Endothelial cell of umbilical vein (primary cell): ENCODE measurements around the gene NTN1.

Experiments
- CTCF ChIP-seq, 2 donors: IDR thresholded peaks; 1 replicate in 1 of 2; 2 replicates in 1 of 2; pipeline ENCODE4 v1.5.1; 2011; ENCODE audit warnings: low read length in 2 of 2, mild to moderate bottlenecking in 2 of 2, moderate library complexity in 2 of 2, control low read depth in 1 of 2, inconsistent platforms in 1 of 2, low read depth in 1 of 2; ENCODE audit not compliant: insufficient read depth in 1 of 2; ENCODE audit errors: extremely low read depth in 1 of 2
- EZH2 ChIP-seq: IDR thresholded peaks from 2 replicates; pipeline ENCODE4 v1.6.1; 2012; ENCODE audit warnings: borderline replicate concordance, low read depth, mild to moderate bottlenecking, moderate library complexity, low read length, inconsistent platforms; ENCODE audit not compliant: severe bottlenecking
- FOS ChIP-seq: IDR thresholded peaks from 2 replicates; pipeline ENCODE4 v1.6.1; 2011; ENCODE audit warnings: mild to moderate bottlenecking, low read length, moderate library complexity, borderline replicate concordance; ENCODE audit not compliant: insufficient read depth
- JUN ChIP-seq: IDR thresholded peaks from 2 replicates; pipeline ENCODE4 v1.6.1; 2011; ENCODE audit warnings: borderline replicate concordance, low read depth; ENCODE audit not compliant: insufficient read length, insufficient read depth
- MAX ChIP-seq: IDR thresholded peaks from 2 replicates; pipeline ENCODE4 v1.6.1; 2011; ENCODE audit not compliant: insufficient read depth, insufficient read length
- MYC ChIP-seq: IDR thresholded peaks from one replicate; pipeline ENCODE4 v1.6.1; 2011; ENCODE audit warnings: mild to moderate bottlenecking, low read depth, low read length
- POLR2A ChIP-seq: IDR thresholded peaks from 2 replicates; pipeline ENCODE4 v1.6.1; 2012; ENCODE audit warnings: low read depth, mild to moderate bottlenecking, control low read depth, low read length
- POLR2AphosphoS5 ChIP-seq: IDR thresholded peaks from 2 replicates; pipeline ENCODE4 v1.6.1; 2012; ENCODE audit warnings: low read depth, mild to moderate bottlenecking, control low read depth, low read length, moderate library complexity; ENCODE audit not compliant: insufficient read depth

- TF ChIP-seq POLR2A: no peak
- no peak for TF ChIP-seq CTCF (IDR thresholded peaks at IDR 0.05; ENCODE audit: extremely low read depth in 1 of 2, insufficient read depth in 1 of 2, low read depth in 1 of 2, low read length in 2 of 2)
- no peak for TF ChIP-seq POLR2AphosphoS5
- TF ChIP-seq EZH2: no peak
- TF ChIP-seq MYC: no peak
- TF ChIP-seq MAX: no peak
- TF ChIP-seq FOS: no peak
- TF ChIP-seq JUN: no peak
Measured at GRCh38 chr17:8986295-8986694, 35.0 kb upstream of the NTN1 start.
